ENCODE measurements around the gene HDAC4.

HDAC4 gene

GRCh38 chr2:239111401-239112100 is 289.3 kb downstream of the HDAC4 start:
- FAIRE-seq = no peak

- FAIRE-seq = no peak
These were observed 290.2 kb downstream of the HDAC4 start for GRCh38 chr2:239110595-239111048.

- no peak for FAIRE-seq
These were observed 290.8 kb downstream of the HDAC4 start for GRCh38 chr2:239109928-239110545.

GRCh38 chr2:239109041-239109927 is 291.5 kb downstream of the HDAC4 start:
- no peak for FAIRE-seq

- FAIRE-seq = no peak
These were observed 292.4 kb downstream of the HDAC4 start for GRCh38 chr2:239108459-239108858.

- FAIRE-seq = no peak
These were observed 292.9 kb downstream of the HDAC4 start for GRCh38 chr2:239107936-239108335.

GRCh38 chr2:239106966-239107365 is 293.9 kb downstream of the HDAC4 start:
- FAIRE-seq = no peak

DNA sequence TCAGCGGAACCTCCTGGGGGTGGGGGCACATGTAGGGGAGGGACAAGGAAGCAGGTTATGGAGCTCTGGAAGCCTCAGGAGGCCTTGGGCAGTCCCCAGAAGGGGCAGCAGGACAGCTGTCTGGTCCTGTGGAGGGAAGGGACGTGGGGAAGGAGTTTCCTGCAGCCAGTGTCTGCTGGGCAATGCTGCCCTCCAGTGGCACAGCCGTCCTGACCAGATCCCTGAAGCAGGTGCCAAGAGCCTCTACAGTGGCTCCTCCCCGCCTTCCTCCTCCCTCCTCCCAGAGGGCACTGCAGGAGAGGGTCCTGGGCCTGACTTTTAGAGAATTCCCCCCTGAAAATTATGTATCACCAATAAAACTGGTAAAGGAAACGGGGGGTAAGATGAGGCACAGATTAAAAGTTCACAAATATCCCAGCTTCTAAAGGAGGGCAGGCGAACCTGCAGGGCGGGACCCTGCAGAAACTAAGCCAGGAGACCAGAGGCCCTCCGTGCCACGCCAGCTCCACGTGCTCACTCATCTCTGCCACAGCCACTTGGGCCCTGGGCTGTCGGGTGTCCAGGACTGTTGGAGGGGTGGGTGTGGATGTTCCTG is 294.4 kb downstream of the HDAC4 start:
- FAIRE-seq = no peak

DNA sequence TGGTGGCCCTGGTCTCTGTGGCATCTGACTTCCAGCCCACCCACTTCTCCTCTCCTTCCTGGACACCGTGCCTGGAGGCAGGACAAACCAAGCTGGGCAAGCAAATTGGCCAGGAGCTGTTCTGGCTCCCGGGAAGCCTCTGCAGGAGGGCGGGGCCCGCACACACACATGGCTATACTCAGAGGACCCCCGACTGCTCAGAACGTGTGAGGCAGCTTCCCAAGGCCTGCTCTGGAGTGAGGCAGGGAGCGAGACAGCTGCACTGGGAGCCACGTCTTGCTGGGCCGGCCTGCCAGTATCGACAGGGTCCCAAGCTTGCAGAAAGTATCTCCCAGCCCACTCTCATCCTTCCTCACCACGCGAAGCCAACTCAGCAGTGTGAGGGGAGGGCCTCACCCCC is 295.6 kb downstream of the HDAC4 start:
- FAIRE-seq = no peak

DNA sequence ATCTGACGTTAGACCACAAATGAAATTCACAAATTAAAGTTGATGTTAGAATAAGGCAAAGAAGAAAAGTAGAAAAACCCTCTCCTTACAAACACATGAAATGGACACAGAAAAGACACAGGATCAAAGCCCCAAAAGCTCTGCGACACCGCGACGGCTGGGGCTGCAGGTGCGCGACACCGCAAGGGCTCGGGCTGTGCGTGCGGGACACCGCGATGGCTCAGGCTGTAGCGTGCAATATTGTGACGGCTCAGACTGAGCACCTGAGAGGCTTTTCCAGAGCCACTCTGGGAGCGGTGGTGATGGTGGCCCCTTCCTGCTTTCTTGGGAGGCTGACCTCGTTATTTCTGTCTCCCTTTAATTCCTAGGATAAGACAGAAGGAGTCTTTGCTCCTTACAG is 296.0 kb downstream of the HDAC4 start:
- FAIRE-seq = no peak

- no peak for FAIRE-seq
These were observed 297.4 kb downstream of the HDAC4 start for GRCh38 chr2:239103125-239104098.

DNA sequence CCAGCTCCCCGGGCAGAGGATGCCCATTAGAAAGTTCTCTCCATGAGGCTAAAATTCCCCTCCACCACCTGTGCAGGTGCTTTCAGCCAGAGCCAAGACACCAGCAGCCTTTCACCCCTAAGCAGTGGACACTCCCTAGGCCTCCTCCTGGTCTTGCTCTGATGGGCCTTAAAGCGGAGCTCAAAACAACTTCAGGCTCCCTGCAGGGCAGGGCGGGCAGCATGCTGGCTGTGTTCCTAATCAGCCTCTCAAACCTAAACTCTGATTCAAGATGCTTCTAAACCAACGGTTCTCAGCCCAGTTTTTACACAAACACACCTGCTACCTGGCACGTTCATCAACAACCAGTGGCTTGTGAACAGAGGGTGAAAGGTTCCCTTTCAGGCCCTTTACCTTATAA is 298.6 kb downstream of the HDAC4 start:
- FAIRE-seq = no peak

GRCh38 chr2:239101807-239102206 is 299.0 kb downstream of the HDAC4 start:
- FAIRE-seq = no peak

DNA sequence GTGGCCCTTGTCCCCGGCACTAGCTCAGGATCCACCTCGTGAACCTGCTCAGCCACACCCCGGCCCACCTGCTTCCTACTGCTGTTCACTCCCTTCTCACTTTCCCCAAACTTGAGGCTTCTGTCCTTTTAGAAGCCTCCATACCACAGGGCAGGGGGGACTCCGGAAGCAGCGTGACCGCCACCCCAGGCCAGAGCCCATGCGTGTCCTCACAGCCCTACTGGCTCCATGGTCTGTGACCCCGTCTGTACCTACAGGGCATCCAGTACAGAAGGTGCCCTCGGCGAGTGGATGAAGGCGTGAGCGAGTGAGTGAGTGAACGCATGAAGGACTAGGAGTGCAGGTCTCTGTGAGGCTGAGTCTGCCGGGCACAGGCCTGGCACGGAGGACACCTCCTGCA is 299.7 kb downstream of the HDAC4 start:
- FAIRE-seq = no peak

DNA sequence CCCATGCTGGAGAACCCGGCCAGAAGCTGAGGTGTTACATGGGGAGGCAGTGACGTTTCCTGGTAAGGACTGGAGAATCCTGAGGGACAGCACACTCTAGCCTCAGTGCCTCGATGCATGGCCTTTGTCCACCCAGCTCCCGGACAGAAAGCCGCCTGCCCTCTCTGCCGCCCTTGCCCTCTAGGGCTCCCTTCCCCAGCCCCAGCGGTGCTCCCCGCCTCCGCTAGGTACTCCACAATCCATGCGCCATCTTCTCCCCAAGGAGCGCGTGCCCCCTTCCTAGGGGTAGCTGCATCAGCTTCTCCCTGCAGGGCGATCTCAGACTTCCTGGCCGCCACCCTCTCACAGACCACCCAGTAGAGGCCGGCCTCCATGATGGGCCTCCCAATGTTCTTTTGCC is 301.3 kb downstream of the HDAC4 start:
- FAIRE-seq = no peak

DNA sequence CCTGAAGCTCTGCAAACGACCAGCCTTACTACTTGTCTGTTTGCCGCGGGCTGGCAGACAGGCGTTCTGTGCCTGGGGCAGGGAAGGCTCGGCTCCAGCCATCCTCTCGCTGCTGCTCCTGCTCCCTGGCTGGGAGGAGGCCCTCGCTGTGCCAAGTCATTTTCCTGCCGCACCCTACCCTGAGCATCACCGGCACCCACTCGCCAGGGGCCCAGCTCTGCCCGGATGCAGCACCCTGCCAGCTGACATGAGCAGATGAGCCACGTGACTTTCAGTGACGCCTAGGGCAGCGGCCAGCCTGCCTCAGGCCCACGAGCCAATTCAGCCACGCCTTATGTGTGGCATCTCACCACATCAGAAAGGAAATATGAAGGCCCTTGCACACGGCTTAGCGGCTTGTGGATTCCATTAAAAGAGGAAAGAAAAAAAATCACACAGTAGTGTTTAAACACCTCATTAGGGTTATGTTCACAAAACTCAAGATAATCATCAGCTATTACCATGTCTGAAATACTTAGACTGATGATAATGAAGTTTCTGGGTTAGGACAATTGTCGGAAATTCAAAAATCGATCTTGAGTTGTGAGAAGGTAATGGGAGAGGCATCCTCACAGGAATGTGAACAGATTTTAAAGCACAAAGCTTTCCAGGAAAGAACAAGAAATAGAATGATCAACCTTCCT is 302.4 kb downstream of the HDAC4 start:
- FAIRE-seq = no peak

GRCh38 chr2:239097428-239097696 is 303.5 kb downstream of the HDAC4 start:
- FAIRE-seq = no peak

GRCh38 chr2:239096676-239097427 is 304.0 kb downstream of the HDAC4 start:
- FAIRE-seq = no peak

DNA sequence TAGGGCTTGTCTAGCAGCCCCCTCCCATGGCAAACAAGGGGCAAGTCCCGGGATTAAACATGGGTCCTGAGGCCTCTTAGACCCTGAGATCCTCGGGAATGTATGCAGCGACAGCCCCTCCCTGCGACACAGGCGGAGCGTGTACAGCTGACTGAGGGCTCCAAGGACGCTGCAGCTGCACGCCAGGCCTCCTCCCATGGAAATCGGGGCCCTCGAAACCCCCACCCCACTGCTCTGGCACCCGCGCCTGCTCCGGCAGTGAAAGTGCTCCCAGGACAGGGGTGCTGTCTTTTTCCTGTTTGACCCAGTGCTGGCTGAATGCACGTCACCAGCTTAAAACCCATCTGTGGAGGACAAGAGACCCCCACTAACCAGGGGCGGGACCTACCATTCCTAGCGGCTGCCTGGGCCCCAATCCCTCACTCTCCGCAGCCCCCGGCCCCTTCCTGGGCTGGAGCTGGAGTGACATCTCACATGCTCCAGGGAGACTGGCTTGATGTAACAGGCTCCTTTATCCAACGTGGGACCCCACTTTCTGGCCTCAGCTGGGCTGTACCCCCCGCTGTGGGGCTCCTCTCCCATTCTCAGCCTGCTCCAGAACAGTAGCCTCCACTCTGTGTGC is 305.2 kb downstream of the HDAC4 start:
- FAIRE-seq = no peak

GRCh38 chr2:239094867-239095266 is 306.0 kb downstream of the HDAC4 start:
- FAIRE-seq = no peak

- FAIRE-seq = no peak
These were observed 306.9 kb downstream of the HDAC4 start for GRCh38 chr2:239093952-239094351.

All from TTC549 (cell line).